Measurements from ENCODE around the gene PROSER3.

The PROSER3 gene

GRCh38 chr19:35783469-35784434 is 25.8 kb downstream of the PROSER3 start:
- no peak overlapping the region for H2AFZ ChIP-seq (ENCODE audit: low read length, unreplicated experiment)
- no peaks in the 10 kb centered on the region for H3K27me3 ChIP-seq (ENCODE audit: insufficient read depth, low read length)
- no peak overlapping the region for H3K4me3 ChIP-seq (ENCODE audit: low read depth, low read length)
- H3K4me1 ChIP-seq (ENCODE audit: control insufficient read depth, insufficient read depth, low read length, unreplicated experiment), result no peaks in the 10 kb centered on the region
- H3K36me3 ChIP-seq (ENCODE audit: insufficient read depth, low read length), result no peaks in the 10 kb centered on the region
- no peak overlapping the region for H3K27ac ChIP-seq (ENCODE audit: low read depth, low read length)
- no peaks in the 10 kb centered on the region for H3K79me2 ChIP-seq (ENCODE audit: control insufficient read depth, insufficient read depth, low read length, unreplicated experiment)

- H2AFZ ChIP-seq (ENCODE audit: low read length, unreplicated experiment), result no peak overlapping the region
- no peaks in the 10 kb centered on the region for H3K36me3 ChIP-seq (ENCODE audit: insufficient read depth, low read length)
- no peak overlapping the region for H3K4me3 ChIP-seq (ENCODE audit: low read depth, low read length)
- no peaks in the 10 kb centered on the region for H3K27me3 ChIP-seq (ENCODE audit: insufficient read depth, low read length)
- no peaks in the 10 kb centered on the region for H3K4me1 ChIP-seq (ENCODE audit: control insufficient read depth, insufficient read depth, low read length, unreplicated experiment)
- no peaks in the 10 kb centered on the region for H3K79me2 ChIP-seq (ENCODE audit: control insufficient read depth, insufficient read depth, low read length, unreplicated experiment)
- no peak overlapping the region for H3K27ac ChIP-seq (ENCODE audit: low read depth, low read length)
Observed at GRCh38 chr19:35784503-35785338, 26.7 kb downstream of the PROSER3 start.

GRCh38 chr19:35785339-35785627 is 27.3 kb downstream of the PROSER3 start:
- Histone ChIP-seq H3K4me3 (ENCODE audit: low read depth, low read length) (no peak overlapping the region), H3K79me2 (ENCODE audit: control insufficient read depth, insufficient read depth, low read length, unreplicated experiment) (no peaks in the 10 kb centered on the region), H3K27me3 (ENCODE audit: insufficient read depth, low read length) (no peaks in the 10 kb centered on the region), H3K4me1 (ENCODE audit: control insufficient read depth, insufficient read depth, low read length, unreplicated experiment) (no peaks in the 10 kb centered on the region), H3K36me3 (ENCODE audit: insufficient read depth, low read length) (no peaks in the 10 kb centered on the region), H2AFZ (ENCODE audit: low read length, unreplicated experiment) (no peak overlapping the region), H3K27ac (ENCODE audit: low read depth, low read length) (no peak overlapping the region)

- no peak overlapping the region for H3K4me3 ChIP-seq (ENCODE audit: low read depth, low read length)
- H3K4me1 ChIP-seq (ENCODE audit: control insufficient read depth, insufficient read depth, low read length, unreplicated experiment), result no peaks in the 10 kb centered on the region
Observed at GRCh38 chr19:35786299-35787160, 28.6 kb downstream of the PROSER3 start.

GRCh38 chr19:35787227-35787799 is 29.3 kb downstream of the PROSER3 start:
- no peak overlapping the region for H2AFZ ChIP-seq (ENCODE audit: low read length, unreplicated experiment)
- no peak overlapping the region for H3K27ac ChIP-seq (ENCODE audit: low read depth, low read length)
- no peaks in the 10 kb centered on the region for H3K79me2 ChIP-seq (ENCODE audit: control insufficient read depth, insufficient read depth, low read length, unreplicated experiment)
- no peak overlapping the region for H3K4me3 ChIP-seq (ENCODE audit: low read depth, low read length)
- H3K27me3 ChIP-seq (ENCODE audit: insufficient read depth, low read length), result no peaks in the 10 kb centered on the region
- no peaks in the 10 kb centered on the region for H3K36me3 ChIP-seq (ENCODE audit: insufficient read depth, low read length)
- H3K4me1 ChIP-seq (ENCODE audit: control insufficient read depth, insufficient read depth, low read length, unreplicated experiment), result no peaks in the 10 kb centered on the region

More at GRCh38 chr19:35786299-35787160, 28.6 kb downstream of the PROSER3 start:
- no peaks in the 10 kb centered on the region for H3K36me3 ChIP-seq (ENCODE audit: insufficient read depth, low read length)
- H3K27me3 ChIP-seq (ENCODE audit: insufficient read depth, low read length), result no peaks in the 10 kb centered on the region
- H3K27ac ChIP-seq (ENCODE audit: low read depth, low read length), result no peak overlapping the region
- H2AFZ ChIP-seq (ENCODE audit: low read length, unreplicated experiment), result no peak overlapping the region
- H3K79me2 ChIP-seq (ENCODE audit: control insufficient read depth, insufficient read depth, low read length, unreplicated experiment), result no peaks in the 10 kb centered on the region

- Histone ChIP-seq H3K79me2 (ENCODE audit: control insufficient read depth, insufficient read depth, low read length, unreplicated experiment) (no peaks in the 10 kb centered on the region), H3K36me3 (ENCODE audit: insufficient read depth, low read length) (no peaks in the 10 kb centered on the region), H3K4me1 (ENCODE audit: control insufficient read depth, insufficient read depth, low read length, unreplicated experiment) (peaks cover 5% of the 10 kb centered on the region), H2AFZ (ENCODE audit: low read length, unreplicated experiment) (no peak overlapping the region), H3K27me3 (ENCODE audit: insufficient read depth, low read length) (no peaks in the 10 kb centered on the region), H3K4me3 (ENCODE audit: low read depth, low read length) (no peak overlapping the region), H3K27ac (ENCODE audit: low read depth, low read length) (no peak overlapping the region)
Observed at GRCh38 chr19:35788205-35788960, 30.4 kb downstream of the PROSER3 start.

GRCh38 chr19:35789195-35789977 is 31.4 kb downstream of the PROSER3 start:
- Histone ChIP-seq H3K79me2 (ENCODE audit: control insufficient read depth, insufficient read depth, low read length, unreplicated experiment) (no peaks in the 10 kb centered on the region), H3K27me3 (ENCODE audit: insufficient read depth, low read length) (no peaks in the 10 kb centered on the region), H3K27ac (ENCODE audit: low read depth, low read length) (no peak overlapping the region), H3K4me1 (ENCODE audit: control insufficient read depth, insufficient read depth, low read length, unreplicated experiment) (peaks cover 11% of the 10 kb centered on the region), H2AFZ (ENCODE audit: low read length, unreplicated experiment) (no peak overlapping the region), H3K4me3 (ENCODE audit: low read depth, low read length) (no peak overlapping the region), H3K36me3 (ENCODE audit: insufficient read depth, low read length) (no peaks in the 10 kb centered on the region)

GRCh38 chr19:35789978-35790944 is 32.3 kb downstream of the PROSER3 start:
- Histone ChIP-seq H3K27ac (ENCODE audit: low read depth, low read length) (no peak overlapping the region), H3K36me3 (ENCODE audit: insufficient read depth, low read length) (no peaks in the 10 kb centered on the region), H2AFZ (ENCODE audit: low read length, unreplicated experiment) (no peak overlapping the region), H3K4me3 (ENCODE audit: low read depth, low read length) (no peak overlapping the region), H3K4me1 (ENCODE audit: control insufficient read depth, insufficient read depth, low read length, unreplicated experiment) (peaks cover 11% of the 10 kb centered on the region), H3K79me2 (ENCODE audit: control insufficient read depth, insufficient read depth, low read length, unreplicated experiment) (no peaks in the 10 kb centered on the region), H3K27me3 (ENCODE audit: insufficient read depth, low read length) (no peaks in the 10 kb centered on the region)

Data from ACC112 (cell line).